Measurements from ENCODE around the gene DAPK1.

DNA sequence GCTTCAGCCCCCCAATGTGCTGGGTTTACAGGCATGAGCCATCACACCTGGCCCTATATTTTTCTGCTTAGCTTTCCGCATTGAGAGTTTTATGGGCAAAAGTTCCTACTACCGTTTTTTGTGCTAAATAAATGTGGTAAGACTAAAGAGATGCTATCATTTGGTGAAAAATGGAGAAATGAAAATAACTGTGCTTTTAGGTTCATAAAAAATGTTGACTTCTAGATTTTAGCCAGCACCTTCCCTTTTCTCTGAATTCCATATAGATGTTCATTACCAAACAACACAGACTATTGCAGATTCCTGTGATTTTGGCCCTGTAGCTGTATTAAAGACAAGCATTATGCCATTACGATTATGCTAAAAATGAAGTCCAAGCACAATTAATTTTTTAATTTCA lies 156.3 kb downstream of the DAPK1 start:
- TF ChIP-seq RBBP5 (conservative IDR thresholded peaks at IDR 0.05) = no peak
- no peak for TF ChIP-seq ASH2L (IDR thresholded peaks at IDR 0.05; ENCODE audit: borderline replicate concordance, low read depth)
- no peak for TF ChIP-seq POLR2A (IDR thresholded peaks at IDR 0.05; ENCODE audit: low read depth, low read length)
- TF ChIP-seq, protein P1, sequence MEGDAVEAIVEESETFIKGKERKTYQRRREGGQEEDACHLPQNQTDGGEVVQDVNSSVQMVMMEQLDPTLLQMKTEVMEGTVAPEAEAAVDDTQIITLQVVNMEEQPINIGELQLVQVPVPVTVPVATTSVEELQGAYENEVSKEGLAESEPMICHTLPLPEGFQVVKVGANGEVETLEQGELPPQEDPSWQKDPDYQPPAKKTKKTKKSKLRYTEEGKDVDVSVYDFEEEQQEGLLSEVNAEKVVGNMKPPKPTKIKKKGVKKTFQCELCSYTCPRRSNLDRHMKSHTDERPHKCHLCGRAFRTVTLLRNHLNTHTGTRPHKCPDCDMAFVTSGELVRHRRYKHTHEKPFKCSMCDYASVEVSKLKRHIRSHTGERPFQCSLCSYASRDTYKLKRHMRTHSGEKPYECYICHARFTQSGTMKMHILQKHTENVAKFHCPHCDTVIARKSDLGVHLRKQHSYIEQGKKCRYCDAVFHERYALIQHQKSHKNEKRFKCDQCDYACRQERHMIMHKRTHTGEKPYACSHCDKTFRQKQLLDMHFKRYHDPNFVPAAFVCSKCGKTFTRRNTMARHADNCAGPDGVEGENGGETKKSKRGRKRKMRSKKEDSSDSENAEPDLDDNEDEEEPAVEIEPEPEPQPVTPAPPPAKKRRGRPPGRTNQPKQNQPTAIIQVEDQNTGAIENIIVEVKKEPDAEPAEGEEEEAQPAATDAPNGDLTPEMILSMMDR (IDR thresholded peaks at IDR 0.05 in 2 of 3, conservative IDR thresholded peaks at IDR 0.05 in 1 of 3; ENCODE audit: control insufficient read depth in 2 of 3, extremely low read depth in 1 of 3, insufficient read depth in 1 of 3, low read depth in 3 of 3, low read length in 3 of 3) = no peak
